Chondrocyte (in vitro differentiated cells): ENCODE results near the gene TSPO. TPM values are rescaled to one million over a fixed set of nuclear protein-coding genes. Genes with fewer than 3 reads are reported as not detected.

ENCODE experiments used
- DNase-seq: peaks from one replicate; pipeline ENCODE4 v3.0.0; 2021; ENCODE audit warnings: mixed read lengths, low spot score
- H3K27ac Mint-ChIP-seq: one replicate; pipeline ENCODE4 v1.8.0; 2021; ENCODE audit warnings: mild to moderate bottlenecking, moderate library complexity, mixed read lengths; ENCODE audit not compliant: unreplicated experiment
- H3K27me3 Mint-ChIP-seq: 2 replicates; pipeline ENCODE4 v1.8.0; 2021; ENCODE audit warnings: low read depth, mixed read lengths
- H3K36me3 Mint-ChIP-seq: 2 replicates; pipeline ENCODE4 v1.8.0; 2021; ENCODE audit warnings: low read depth, mixed read lengths
- H3K4me1 Mint-ChIP-seq: 2 replicates; pipeline ENCODE4 v1.8.0; 2021; ENCODE audit warnings: low read depth, mild to moderate bottlenecking, mixed read lengths
- H3K4me3 Mint-ChIP-seq: one replicate; pipeline ENCODE4 v1.8.0; 2021; ENCODE audit warnings: mild to moderate bottlenecking, moderate library complexity, mixed read lengths; ENCODE audit not compliant: unreplicated experiment
- H3K9me3 Mint-ChIP-seq: 2 replicates; pipeline ENCODE4 v1.8.0; 2021; ENCODE audit warnings: low read depth, mixed read lengths
- total RNA-seq: library from RNA; stranded (reverse); gene quantifications from 3 replicates; pipeline ENCODE4 v1.2.1, GENCODE V29; 2021
- TF ChIP-seq, protein P1 (sequence below): fragments of 200-600 bp; sonication (generic); IDR thresholded peaks from 2 replicates; pipeline ENCODE4 v1.5.0; 2021; ENCODE audit warnings: antibody characterized with exemption, mild to moderate bottlenecking, moderate library complexity

The TSPO gene
- total RNA-seq, 1 donor from 2014 or later, result 288 TPM

DNA sequence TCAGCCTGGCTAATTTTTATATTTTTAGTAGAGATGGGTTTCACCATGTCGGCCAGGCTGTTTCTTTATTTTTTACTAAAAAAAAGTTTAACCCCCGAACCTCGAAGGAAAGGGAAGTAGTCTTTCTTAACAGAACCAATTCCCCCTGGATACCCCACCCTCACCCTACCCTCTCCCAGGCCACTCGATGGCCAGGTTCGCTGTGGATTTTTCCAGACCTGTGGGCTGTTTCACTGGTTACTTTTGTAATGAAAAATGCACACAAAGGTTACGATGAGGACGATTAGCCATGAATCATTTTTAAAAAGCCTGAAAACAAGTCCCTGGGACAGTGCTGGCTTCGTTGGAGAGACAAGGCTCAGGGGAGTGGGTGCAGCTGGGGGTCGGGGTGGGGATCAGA lies 2.5 kb downstream of the TSPO start:
- peak overlapping the region; percentile 25 for H3K4me3 Mint-ChIP-seq
- peaks cover 44% of the 10 kb centered on the region for H3K4me1 Mint-ChIP-seq
- peak overlapping the region; percentile 45 for H3K27ac Mint-ChIP-seq
- H3K36me3 Mint-ChIP-seq, result peaks cover 2% of the 10 kb centered on the region
- no peaks in the 10 kb centered on the region for H3K9me3 Mint-ChIP-seq
- H3K27me3 Mint-ChIP-seq, result no peaks in the 10 kb centered on the region
- DNase-seq, result no peak
- TF ChIP-seq, protein P1, sequence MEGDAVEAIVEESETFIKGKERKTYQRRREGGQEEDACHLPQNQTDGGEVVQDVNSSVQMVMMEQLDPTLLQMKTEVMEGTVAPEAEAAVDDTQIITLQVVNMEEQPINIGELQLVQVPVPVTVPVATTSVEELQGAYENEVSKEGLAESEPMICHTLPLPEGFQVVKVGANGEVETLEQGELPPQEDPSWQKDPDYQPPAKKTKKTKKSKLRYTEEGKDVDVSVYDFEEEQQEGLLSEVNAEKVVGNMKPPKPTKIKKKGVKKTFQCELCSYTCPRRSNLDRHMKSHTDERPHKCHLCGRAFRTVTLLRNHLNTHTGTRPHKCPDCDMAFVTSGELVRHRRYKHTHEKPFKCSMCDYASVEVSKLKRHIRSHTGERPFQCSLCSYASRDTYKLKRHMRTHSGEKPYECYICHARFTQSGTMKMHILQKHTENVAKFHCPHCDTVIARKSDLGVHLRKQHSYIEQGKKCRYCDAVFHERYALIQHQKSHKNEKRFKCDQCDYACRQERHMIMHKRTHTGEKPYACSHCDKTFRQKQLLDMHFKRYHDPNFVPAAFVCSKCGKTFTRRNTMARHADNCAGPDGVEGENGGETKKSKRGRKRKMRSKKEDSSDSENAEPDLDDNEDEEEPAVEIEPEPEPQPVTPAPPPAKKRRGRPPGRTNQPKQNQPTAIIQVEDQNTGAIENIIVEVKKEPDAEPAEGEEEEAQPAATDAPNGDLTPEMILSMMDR, result no peak

DNA sequence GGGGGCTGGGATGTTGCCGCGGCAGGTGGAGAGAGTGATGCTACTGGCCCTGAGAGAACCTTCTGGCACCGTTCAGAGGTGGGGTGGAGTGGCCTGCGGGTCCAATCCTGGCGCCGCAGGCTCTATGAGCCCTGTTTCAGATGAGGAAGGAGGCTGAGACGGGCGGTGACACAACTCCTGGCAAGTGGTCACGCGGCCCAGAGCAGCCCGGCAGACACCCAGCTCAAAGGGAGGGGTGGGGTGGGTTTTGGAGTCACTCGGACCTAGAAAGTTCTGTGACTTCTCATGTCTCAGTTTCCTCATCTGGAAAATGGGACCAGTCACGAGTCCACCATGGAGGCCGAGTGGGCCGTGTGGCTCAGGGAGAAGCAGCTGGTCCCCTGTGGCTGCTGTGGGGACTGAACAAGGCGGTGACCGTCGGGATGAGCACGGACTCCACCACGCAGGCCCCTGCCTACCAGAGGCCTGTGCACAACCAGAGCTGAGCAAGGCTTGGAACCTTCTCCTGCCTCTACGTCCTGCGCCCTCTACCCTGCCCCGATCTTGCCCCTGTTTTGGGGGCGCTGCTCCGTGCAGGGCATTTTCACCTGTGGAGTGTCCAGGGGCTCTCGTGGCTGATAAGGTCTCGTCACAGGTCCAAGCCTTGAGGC lies 3.7 kb downstream of the TSPO start:
- H3K27me3 Mint-ChIP-seq, result no peaks in the 10 kb centered on the region
- H3K9me3 Mint-ChIP-seq, result no peaks in the 10 kb centered on the region
- TF ChIP-seq, protein P1, result no peak
- no peak overlapping the region for H3K27ac Mint-ChIP-seq
- DNase-seq, result no peak
- H3K4me1 Mint-ChIP-seq, result peaks cover 44% of the 10 kb centered on the region
- no peak overlapping the region for H3K4me3 Mint-ChIP-seq
- H3K36me3 Mint-ChIP-seq, result peaks cover 2% of the 10 kb centered on the region

DNA sequence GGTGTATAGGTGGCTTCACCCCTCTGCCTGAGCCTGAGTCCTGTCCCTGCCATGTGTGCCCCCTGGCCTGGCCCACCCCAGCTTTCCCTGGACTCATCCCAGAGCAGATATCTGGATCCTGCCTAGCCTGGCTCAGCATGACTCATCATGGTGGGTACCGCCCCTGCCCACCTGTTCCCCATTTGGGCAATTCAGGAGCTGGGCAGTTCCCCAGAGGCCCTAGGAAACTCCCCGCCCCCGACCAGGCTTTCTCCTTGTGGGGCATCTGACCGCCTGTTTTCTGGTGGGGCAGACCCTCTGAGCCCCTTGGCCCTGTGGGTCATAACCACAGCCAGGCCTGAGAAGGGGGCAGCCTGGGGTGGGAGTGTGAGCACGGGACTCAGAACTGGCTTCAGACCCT lies 4.4 kb downstream of the TSPO start:
- TF ChIP-seq, protein P1, result no peak
- no peak overlapping the region for H3K27ac Mint-ChIP-seq
- no peak overlapping the region for H3K4me3 Mint-ChIP-seq
- no peaks in the 10 kb centered on the region for H3K9me3 Mint-ChIP-seq
- no peaks in the 10 kb centered on the region for H3K27me3 Mint-ChIP-seq
- H3K4me1 Mint-ChIP-seq, result peaks cover 42% of the 10 kb centered on the region
- DNase-seq, result no peak
- peaks cover 6% of the 10 kb centered on the region for H3K36me3 Mint-ChIP-seq

DNA sequence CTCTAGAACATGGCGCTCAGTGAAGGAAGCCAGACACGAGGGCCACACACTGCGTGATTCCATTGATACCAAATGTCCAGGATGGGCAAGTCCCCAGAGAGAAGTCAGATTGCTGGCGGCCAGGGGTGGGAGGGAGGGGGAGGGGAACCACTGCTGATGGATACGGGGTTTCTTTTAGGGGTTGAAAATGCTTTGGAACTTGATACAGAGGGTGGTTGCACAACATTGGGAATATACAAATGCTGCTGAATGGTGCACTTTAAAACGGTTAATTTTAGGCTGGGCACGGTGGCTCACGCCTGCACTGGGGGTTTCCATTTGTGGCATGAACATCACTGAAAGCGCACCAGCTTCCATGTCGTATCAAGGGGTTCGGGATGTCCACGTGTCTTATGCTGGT lies 5.1 kb downstream of the TSPO start:
- no peaks in the 10 kb centered on the region for H3K27me3 Mint-ChIP-seq
- no peak for DNase-seq
- no peak overlapping the region for H3K4me3 Mint-ChIP-seq
- peaks cover 6% of the 10 kb centered on the region for H3K36me3 Mint-ChIP-seq
- H3K4me1 Mint-ChIP-seq, result peaks cover 38% of the 10 kb centered on the region
- TF ChIP-seq, protein P1, result no peak
- H3K9me3 Mint-ChIP-seq, result no peaks in the 10 kb centered on the region
- no peak overlapping the region for H3K27ac Mint-ChIP-seq

DNA sequence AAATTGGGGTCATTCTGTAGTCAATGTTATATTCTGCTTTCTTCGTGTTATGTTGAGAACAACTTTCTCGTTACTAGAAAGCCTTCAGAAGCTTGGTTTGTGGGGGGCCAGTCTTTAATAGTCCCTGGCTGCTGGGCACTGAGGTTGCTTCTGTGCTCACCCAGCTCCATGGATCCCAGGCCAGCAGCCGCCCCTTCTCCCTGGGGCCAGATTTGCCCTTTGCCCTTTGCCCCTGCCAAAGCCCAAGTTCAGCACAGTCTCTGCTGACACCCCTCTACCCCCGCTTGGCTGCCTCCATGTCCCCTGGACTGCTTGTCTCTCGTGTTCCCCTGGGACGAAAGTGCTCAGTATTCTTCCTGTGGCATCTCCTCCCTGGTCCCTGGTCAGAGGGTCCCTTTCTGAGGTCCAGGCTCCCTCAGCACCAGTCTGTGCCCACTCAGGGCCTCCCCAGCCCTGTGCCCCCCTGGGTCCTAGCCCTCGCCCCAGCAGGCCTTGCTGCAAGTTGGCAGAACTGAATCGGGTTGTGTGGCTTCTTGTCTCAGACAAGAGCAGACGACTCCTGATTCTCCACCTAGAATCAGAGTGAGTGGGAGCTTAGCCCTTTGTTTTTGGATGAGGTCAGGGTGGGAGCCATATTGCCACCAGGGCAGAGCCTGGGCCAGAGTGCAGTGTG lies 6.7 kb downstream of the TSPO start:
- H3K36me3 Mint-ChIP-seq, result peaks cover 7% of the 10 kb centered on the region
- TF ChIP-seq, protein P1, result no peak
- H3K4me3 Mint-ChIP-seq, result no peak overlapping the region
- no peaks in the 10 kb centered on the region for H3K9me3 Mint-ChIP-seq
- DNase-seq, result no peak
- peaks cover 31% of the 10 kb centered on the region for H3K4me1 Mint-ChIP-seq
- H3K27ac Mint-ChIP-seq, result peak overlapping the region; percentile 63
- H3K27me3 Mint-ChIP-seq, result no peaks in the 10 kb centered on the region
